Liver (tissue), 9 donors: ENCODE results near the gene BNC2. TPM values are rescaled to one million over a fixed set of nuclear protein-coding genes. Genes with fewer than 3 reads are reported as not detected.

ENCODE experiments used
- DNase-seq: peaks from one replicate; pipeline ENCODE4 v3.0.0-alpha.2; 2017; ENCODE audit warnings: low spot score
- H3K27ac ChIP-seq, 2 donors: one replicate each; pipeline ENCODE4 v1.7.0; 2013; ENCODE audit warnings: inconsistent platforms in 2 of 2, low read length in 2 of 2, control low read depth in 1 of 2, low read depth in 1 of 2, mild to moderate bottlenecking in 1 of 2
- H3K27me3 ChIP-seq, 4 donors: one replicate each; pipeline versions ENCODE4 v1.6.1 to v1.7.0; 2013; ENCODE audit warnings: low read length in 3 of 4, inconsistent platforms in 1 of 4, mild to moderate bottlenecking in 1 of 4, moderate library complexity in 1 of 4; ENCODE audit not compliant: control insufficient read depth in 4 of 4, insufficient read depth in 4 of 4
- H3K36me3 ChIP-seq, 4 donors: one replicate each; pipeline versions ENCODE4 v1.6.1 to v1.7.0; 2013; ENCODE audit warnings: low read length in 3 of 4, mild to moderate bottlenecking in 3 of 4, low read depth in 1 of 4, moderate library complexity in 1 of 4; ENCODE audit not compliant: control insufficient read depth in 4 of 4, insufficient read depth in 3 of 4
- H3K4me1 ChIP-seq, 4 donors: one replicate each; pipeline versions ENCODE4 v1.6.1 to v1.7.0; 2013; ENCODE audit warnings: low read length in 3 of 4, mild to moderate bottlenecking in 3 of 4, moderate library complexity in 1 of 4; ENCODE audit not compliant: control insufficient read depth in 4 of 4, insufficient read depth in 4 of 4
- H3K4me3 ChIP-seq, 3 donors: one replicate each; pipeline versions ENCODE4 v1.6.1 to v1.7.0; 2013; ENCODE audit warnings: low read length in 3 of 3, control low read depth in 1 of 3, low read depth in 1 of 3, mild to moderate bottlenecking in 1 of 3
- H3K9ac ChIP-seq, 2 donors: one replicate each; pipeline ENCODE4 v1.7.0; 2013; ENCODE audit warnings: low read length in 2 of 2, mild to moderate bottlenecking in 2 of 2, moderate library complexity in 2 of 2, control low read depth in 1 of 2, low read depth in 1 of 2
- H3K9me3 ChIP-seq, 4 donors: one replicate each; pipeline versions ENCODE4 v1.6.1 to v1.7.0; 2013; ENCODE audit warnings: low read length in 3 of 4; ENCODE audit not compliant: control insufficient read depth in 4 of 4
- ATF3 ChIP-seq: IDR thresholded peaks from 2 replicates; pipeline ENCODE4 v1.6.1; 2016; ENCODE audit warnings: antibody characterized with exemption
- CTCF ChIP-seq: fragments of 150-350 bp; IDR thresholded peaks from 2 replicates; pipeline ENCODE4 v1.5.1; 2017; ENCODE audit warnings: improper control_type of control experiment, low read depth, low read length; ENCODE audit not compliant: missing input control
- EGR1 ChIP-seq, 2 donors: IDR thresholded peaks; 2 replicates each; pipeline ENCODE4 v1.6.1; 2016 to 2018; ENCODE audit warnings: antibody characterized with exemption in 2 of 2, low read depth in 2 of 2
- FOXA1 ChIP-seq: IDR thresholded peaks from 2 replicates; pipeline ENCODE4 v1.6.1; 2016; ENCODE audit warnings: antibody characterized with exemption
- FOXA2 ChIP-seq: IDR thresholded peaks from 2 replicates; pipeline ENCODE4 v1.6.1; 2016; ENCODE audit warnings: antibody characterized with exemption
- GABPA ChIP-seq, 2 donors: IDR thresholded peaks in 1 of 2; conservative IDR thresholded peaks in 1 of 2; 2 replicates each; pipeline ENCODE4 v1.6.1; 2016; ENCODE audit warnings: antibody characterized with exemption in 2 of 2, mild to moderate bottlenecking in 1 of 2, moderate library complexity in 1 of 2
- HNF4A ChIP-seq, 2 donors: conservative IDR thresholded peaks; 2 replicates each; pipeline ENCODE4 v1.6.1; 2016; ENCODE audit warnings: antibody characterized with exemption in 2 of 2, mild to moderate bottlenecking in 2 of 2
- HNF4G ChIP-seq: IDR thresholded peaks from 2 replicates; pipeline ENCODE4 v1.6.1; 2016; ENCODE audit warnings: antibody characterized with exemption
- JUND ChIP-seq, 2 donors: IDR thresholded peaks; 2 replicates each; pipeline ENCODE4 v1.6.1; 2016; ENCODE audit warnings: antibody characterized with exemption in 2 of 2
- MAX ChIP-seq: IDR thresholded peaks from 2 replicates; pipeline ENCODE4 v1.6.1; 2016; ENCODE audit warnings: antibody characterized with exemption
- NR2F2 ChIP-seq: IDR thresholded peaks from 2 replicates; pipeline ENCODE4 v1.6.1; 2016; ENCODE audit warnings: antibody characterized with exemption
- RAD21 ChIP-seq, 2 donors: IDR thresholded peaks; 2 replicates each; pipeline ENCODE4 v1.6.1; 2016; ENCODE audit warnings: antibody characterized with exemption in 2 of 2, mild to moderate bottlenecking in 2 of 2
- REST ChIP-seq: IDR thresholded peaks from 2 replicates; pipeline ENCODE4 v1.6.1; 2016; ENCODE audit warnings: antibody characterized with exemption, mild to moderate bottlenecking
- RXRA ChIP-seq, 2 donors: IDR thresholded peaks; 2 replicates each; pipeline ENCODE4 v1.6.1; 2017 to 2018; ENCODE audit warnings: antibody characterized with exemption in 2 of 2, mild to moderate bottlenecking in 1 of 2
- SP1 ChIP-seq: IDR thresholded peaks from 2 replicates; pipeline ENCODE4 v1.6.1; 2018; ENCODE audit warnings: antibody characterized with exemption, mild to moderate bottlenecking
- TAF1 ChIP-seq: conservative IDR thresholded peaks from 2 replicates; pipeline ENCODE4 v1.6.1; 2016; ENCODE audit warnings: antibody characterized with exemption, mild to moderate bottlenecking
- YY1 ChIP-seq: IDR thresholded peaks from 2 replicates; pipeline ENCODE4 v1.6.1; 2016; ENCODE audit warnings: antibody characterized with exemption, mild to moderate bottlenecking
- ZBTB33 ChIP-seq: IDR thresholded peaks from 2 replicates; pipeline ENCODE4 v1.6.1; 2016; ENCODE audit warnings: antibody characterized with exemption
- WGBS: extraction: QIAGEN DNeasy Blood & Tissue Kit; methylation state at CpG from one replicate; pipeline ENCODE4 v1.1.7; 2013; 5-methylcytosine and 5-hydroxymethylcytosine counted together
- polyA plus RNA-seq, 2 donors: library from polyadenylated mRNA; stranded (reverse) in 1 of 2; unstranded in 1 of 2; fragments of 200-250 nt in 1 of 2; fragments of >200 nt in 1 of 2; fragmentation: Nextera tagmentation in 1 of 2; extraction: Ambion mirVana in 1 of 2; gene quantifications; one replicate each; pipeline versions ENCODE4 v1.2.1 to v1.2.3, GENCODE V29; 2013 to 2015
- total RNA-seq, 2 donors: library from RNA; depleted of rRNA; stranded (reverse); fragments of >200 nt; gene quantifications; one replicate each; pipeline ENCODE4 v1.2.3, GENCODE V29; 2014
- donor health status: healthy.
- donor health status: healthy.
- donor health status: healthy.
- donor health status: healthy.
- donor health status: healthy.

BNC2 gene
- total and polyA plus RNA-seq, 4 donors, result 0.07 to 0.67 (median 0.08) TPM

- Histone ChIP-seq H3K36me3 (no peaks in the 10 kb centered on the region), H3K4me3 (peak overlapping the region; percentile 21 to 49 (median 38)), H3K9me3 (no peaks in the 10 kb centered on the region), H3K27ac (peak overlapping the region; percentile 31 to 59), H3K27me3 (no peaks in the 10 kb centered on the region), H3K4me1 (peaks cover 0 to 10% (median 10%) of the 10 kb centered on the region in 4 donors), H3K9ac (peak overlapping the region; percentile 4 to 61)
- no peak for TF ChIP-seq JUND (IDR thresholded peaks at IDR 0.05)
- TF ChIP-seq FOXA1, result no peak
- peak; percentile 38 to 51 for TF ChIP-seq RXRA (IDR thresholded peaks at IDR 0.05)
- TF ChIP-seq NR2F2, result no peak
- no peak for TF ChIP-seq EGR1 (IDR thresholded peaks at IDR 0.05; ENCODE audit: low read depth in 2 of 2)
- TF ChIP-seq CTCF, result no peak
- TF ChIP-seq SP1, result peak; percentile 73
- no peak for TF ChIP-seq ATF3
- peak; percentile 63 to 76 for TF ChIP-seq HNF4A (conservative IDR thresholded peaks at IDR 0.05)
- TF ChIP-seq RAD21 (IDR thresholded peaks at IDR 0.05), result peak; percentile 23 to 33
- TF ChIP-seq MAX, result no peak
- TF ChIP-seq REST, result no peak
- TF ChIP-seq TAF1, result no peak
- TF ChIP-seq ZBTB33, result no peak
- TF ChIP-seq YY1, result peak; percentile 65
- TF ChIP-seq GABPA (IDR thresholded peaks at IDR 0.05 in 1 of 2, conservative IDR thresholded peaks at IDR 0.05 in 1 of 2), result no peak
- no peak for TF ChIP-seq FOXA2
- peak; percentile 21 for TF ChIP-seq HNF4G
- WGBS, result 30% methylated on average over 13 of the region's 13 CpGs
- no peak for DNase-seq
Observed at GRCh38 chr9:16653491-16654399, 216.7 kb downstream of the BNC2 start.
